OCI-M2 (cell line): Measurements from ENCODE around the gene PAX3.

Experiments used
- DNase-seq: peaks from one replicate; lab custom pipeline; 2025; ENCODE audit not compliant: unreplicated experiment; lab: John Stamatoyannopoulos, UW

PAX3 gene

DNA sequence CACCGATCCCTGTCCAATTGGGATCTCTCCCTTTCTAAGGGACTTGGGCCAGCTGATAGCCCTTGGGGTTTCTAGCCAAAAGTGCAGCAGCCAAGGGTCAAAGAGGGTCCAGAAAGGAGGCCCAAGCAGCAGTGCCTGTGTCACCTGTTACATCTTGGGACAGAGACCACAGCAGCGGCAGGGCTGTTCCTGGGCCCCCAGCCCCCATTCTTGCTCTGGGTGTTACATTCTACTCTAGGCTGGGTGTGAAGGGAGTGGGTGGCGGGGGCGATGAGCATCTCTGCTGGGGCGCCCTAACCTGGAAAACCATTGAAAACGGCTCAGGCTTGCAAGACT is 1.2 kb downstream of the PAX3 start:
- DNase-seq = no peak

DNA sequence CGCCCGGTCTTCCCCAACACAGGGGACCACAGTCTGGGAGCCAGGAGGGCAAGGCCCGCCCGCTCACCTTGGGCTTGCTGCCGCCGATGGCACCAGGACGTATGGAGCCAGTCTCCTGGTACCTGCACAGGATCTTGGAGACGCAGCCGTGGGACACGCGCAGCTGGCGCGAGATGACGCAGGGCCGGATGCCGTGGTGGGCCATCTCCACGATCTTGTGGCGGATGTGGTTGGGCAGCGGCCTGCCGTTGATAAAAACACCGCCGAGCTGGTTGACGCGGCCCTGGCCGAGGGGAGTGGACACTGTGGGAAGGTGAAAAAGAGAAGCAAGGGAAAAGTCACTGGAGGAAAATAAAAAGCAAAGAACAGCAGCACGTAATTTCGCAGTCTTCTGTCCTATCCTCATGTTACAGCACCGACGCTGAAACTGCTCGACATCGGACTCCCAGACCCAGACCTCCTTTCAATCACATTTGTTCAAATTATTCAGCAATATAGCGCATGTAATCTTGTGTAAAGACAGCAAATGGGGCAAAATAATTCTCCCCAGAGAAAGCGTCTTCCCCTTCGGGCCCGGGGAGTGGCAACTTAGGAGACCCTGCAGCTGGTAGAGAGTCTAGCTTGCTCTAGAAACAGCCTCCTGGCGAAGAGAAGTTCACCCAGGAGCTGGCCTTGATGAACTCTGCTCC is 1.7 kb downstream of the PAX3 start:
- no peak for DNase-seq

DNA sequence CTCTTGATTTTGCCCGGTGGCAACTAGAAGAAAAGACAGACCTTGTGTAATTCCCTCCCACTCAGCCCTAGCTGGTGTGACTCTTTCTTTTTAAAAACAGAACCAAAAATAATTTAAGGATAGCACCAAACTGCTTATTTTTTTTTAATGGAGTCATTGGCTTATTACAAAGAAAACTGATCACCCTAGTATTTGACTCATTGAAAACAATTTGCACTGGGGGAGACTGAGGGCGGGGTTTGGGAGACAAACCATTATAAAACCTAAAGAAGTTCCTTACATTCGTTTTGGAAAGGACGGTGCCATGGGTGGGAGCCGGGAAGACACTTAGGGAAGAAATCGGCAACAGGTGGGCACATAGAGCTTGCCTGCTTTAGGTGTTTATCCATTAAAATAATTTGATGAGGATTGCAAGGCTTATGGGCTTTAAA is 2.5 kb downstream of the PAX3 start:
- no peak for DNase-seq

DNA sequence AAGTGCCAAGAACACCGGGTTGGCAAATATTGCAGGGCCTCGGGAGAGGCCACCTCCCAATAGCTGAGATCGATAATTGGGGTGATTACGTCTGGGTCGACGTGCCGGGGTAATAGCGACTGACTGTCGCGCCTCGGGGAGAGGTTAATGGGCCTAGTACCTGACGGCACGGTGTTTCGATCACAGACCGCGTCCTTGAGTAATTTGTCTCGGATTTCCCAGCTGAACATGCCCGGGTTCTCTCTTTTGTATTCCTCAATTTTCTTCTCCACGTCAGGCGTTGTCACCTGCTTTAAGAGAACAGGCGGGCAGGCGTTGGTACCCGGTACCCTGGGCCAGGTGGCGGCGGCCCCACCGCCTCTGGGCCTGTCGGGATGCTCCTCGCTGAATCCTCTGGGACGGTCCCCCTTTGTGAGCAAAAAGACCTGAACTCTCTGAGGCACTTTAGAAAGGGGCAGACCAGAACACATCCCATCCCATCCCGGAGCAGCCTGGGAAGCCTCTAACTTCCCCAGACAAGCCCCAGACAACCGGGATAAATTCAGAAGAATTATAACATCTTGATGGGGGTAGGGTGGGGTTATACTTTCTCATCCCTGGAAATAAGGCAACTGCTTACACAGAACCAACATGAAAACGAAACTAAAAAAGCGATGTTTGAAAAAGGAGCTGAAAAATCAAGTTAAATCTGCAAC is 3.3 kb downstream of the PAX3 start:
- DNase-seq = no peak

DNA sequence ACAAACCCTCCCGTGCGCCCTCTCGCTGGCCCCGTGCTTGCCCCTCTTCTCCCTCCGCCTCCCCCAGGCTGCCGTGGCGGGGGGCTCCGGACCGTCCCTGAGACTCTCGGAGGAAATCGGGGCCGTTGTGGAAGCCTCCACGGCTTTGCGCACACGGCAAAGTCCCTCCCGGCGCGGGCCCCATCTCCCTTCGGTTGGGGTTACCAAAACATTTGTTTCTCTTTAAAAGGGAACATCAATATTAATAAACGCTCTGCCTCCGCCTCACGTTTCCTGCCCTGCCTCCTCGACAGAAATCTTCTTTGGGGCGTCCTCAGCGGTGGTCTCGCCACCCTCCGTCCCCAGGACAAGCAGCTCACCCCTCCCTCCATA is 3.8 kb downstream of the PAX3 start:
- DNase-seq = no peak

DNA sequence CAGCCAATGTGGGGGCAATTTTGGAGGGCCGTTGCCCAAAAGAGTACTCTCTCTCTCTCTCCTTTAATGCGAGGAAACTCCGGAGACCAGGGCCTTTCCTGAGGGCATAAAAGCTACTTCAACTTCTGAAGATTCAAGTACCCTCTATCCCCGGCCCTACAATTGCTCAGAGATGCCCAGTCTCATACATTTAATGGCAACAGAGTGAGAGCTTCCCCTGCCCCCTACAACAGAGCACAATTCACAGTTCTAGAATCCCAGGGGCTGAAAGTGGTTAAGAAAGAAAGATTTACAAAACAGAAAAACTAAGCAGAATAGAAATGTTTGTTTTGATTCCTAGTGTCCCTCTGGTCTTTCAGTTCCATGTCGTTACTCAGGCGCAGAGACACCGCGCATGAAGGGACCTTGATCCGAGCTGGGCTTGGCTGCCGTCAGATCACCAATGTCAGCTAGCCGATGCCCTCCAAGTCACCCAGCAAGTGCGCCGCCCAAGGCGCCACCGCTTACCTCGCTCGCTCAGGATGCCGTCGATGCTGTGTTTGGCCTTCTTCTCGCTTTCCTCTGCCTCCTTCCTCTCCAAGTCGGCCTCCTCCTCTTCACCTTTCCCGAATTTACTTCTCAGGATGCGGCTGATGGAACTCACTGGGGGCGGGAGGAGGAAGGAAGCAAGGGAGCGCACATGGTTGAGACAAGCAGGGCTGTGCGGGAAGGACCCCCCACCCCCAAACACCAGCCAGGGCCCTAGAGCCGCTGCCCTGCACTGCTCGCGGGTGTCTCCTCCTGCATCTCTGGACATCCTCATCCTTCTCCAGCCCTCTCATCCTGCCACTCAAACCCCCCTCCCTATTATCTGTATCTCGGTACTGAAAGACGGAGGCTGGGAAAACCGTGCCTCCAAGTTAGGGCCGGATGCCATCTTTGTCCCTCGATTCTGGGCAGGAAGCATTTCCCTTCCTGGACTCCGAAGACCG is 4.9 kb downstream of the PAX3 start:
- DNase-seq = no peak

DNA sequence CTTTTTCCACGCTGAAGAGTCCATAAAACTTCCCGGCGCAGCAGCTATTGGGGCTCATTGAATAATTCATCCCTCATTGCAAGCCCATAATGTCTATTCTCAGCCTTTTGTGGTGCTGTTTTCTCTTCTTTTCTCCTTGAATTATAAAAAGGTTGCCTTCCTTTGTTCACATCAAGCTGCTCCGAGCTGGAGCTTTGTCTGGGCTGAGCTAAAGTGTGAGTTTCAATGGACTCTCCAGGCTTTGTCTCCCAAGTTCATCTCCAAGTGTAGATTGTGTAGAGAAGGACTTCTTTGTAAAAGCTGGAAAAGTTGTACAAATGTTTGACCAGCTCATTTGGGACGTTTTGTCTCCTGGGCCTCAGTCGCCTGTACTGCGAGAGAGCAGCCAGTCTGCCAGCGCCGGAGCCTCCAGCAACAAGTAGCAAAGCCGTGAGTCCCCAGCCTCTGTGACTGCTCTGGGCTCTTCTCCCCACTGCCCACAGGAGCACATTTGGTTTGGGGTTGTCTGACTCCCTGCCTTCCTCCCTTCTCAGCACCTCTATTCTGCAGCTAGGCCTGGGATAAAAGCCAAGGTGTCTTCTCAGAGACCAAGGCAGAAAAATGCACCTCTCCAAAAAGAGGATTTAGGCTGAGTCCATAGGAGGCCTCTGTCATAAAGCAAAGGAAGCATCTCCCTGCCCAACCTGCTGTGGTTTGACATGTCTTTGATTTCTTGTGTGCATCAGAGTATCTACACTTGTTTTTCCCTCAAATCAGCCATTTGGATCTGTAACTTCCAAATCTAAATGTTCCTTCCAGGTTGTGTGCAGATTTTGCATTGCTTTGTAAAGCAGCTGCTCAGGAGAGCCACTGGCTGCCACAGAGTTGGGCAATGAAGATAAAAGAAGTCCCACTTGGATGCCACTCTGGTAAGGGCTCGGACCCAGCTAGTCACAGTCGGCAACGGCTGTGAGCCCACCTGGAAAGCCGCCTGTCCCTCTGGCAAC is 6.4 kb downstream of the PAX3 start:
- DNase-seq = no peak

DNA sequence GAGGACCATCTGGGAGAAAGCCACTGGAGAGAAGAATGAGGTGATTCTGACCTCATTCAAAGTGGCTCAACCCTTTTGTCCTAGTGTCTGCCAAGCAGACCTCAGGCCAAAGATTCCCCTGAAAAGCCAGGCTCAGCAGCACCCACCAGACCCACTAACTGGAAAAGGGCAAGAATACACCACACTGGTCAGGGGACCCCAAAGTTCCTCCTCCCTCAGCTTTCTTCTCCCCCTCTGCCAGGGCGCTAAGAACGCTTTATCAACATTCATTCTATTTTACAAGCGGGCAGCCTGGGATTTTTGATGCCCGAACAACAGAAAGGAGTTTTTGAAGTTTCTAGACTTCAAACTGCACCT is 7.3 kb downstream of the PAX3 start:
- no peak for DNase-seq

DNA sequence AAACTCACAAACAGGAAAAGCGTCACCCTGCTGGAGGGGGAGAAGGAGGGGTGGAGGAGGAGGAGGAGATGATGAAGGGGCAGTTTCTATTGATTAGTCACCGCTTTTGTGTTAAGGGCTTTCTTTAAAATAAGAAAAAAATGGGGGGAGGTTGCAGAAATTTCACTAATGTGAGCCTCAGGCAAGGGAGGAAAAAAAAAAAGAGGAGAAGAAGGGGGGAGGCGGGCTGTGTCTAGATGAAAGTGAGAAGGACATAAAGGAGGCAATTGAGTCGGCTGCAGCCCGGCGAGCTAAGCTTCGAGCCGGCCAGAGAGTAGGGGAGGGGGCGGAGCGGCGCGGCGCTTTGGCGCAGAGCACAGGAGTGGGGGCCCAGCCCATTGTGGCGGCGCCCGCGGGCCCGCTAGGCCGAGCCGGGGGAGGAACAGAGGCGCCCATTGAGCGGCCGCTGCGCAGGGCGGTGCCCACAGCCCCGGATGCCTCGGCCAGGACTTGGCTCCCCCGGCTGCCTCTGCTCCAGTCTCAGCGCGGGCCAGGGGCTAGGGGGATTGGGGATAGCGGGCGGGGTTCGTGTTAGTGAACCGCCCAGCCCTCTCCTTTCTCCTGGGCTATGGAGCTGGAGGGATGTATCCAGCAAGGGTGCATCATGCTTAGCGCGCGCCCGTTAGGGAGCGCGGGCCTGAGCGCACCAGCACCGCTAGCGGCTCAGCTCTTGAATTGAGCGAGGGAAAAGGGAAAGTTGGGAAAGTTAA is 7.9 kb downstream of the PAX3 start:
- no peak for DNase-seq

DNA sequence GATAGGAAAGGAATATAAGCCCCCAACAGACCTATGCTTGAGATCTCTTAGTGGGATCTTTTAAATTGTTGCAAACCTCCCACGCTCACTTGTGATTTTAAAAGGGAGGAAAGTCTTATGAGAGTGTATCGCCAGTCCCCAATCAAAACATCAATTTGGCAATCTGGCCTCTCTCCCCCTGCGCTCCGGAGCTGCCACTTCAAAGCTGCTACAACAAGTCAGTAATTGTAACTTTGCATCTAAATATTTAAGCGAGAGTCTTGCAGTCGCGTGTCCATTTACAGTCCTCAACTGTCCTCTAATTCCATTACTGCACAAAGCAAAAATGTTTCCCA is 8.4 kb downstream of the PAX3 start:
- DNase-seq = no peak

DNA sequence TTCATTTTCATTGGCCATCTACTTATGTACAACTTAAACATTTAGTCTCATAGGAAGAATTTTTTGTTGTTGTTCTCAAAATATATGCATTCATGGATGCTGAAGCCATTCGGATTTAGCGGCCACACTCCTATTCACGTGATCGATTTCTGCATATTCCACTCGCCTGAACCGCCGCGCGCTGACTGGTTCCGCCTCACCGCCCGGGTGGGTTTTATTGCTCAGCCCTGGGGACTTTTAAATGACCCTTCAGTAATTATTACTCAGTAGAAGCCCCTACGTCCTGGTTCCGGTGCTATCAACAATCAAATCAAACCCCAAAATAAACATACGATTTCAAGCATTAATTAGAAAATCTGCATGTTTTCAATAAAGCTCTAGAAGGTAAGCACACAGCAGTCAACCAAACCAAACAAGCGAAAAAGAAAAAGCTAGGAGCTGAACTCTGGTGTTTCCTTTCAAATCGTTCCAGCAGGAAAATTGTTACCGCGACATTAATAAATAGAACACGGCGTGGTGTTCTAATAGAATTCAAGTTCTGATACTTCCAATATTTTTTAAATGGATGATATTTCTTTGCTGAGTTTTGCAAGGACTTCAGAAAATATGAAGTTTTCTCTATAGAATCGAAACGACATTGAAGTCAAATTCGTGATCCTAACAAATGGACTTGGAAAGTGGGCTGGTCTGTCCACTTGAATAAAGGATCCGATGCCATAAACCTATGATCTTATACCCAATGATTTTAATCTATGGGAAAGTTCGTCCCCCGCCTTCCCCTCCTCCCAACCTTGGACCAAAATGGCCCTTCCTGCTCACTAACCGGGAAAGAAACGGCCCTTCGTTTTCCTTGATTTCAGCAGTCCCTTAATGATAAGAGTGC is 9.3 kb downstream of the PAX3 start:
- DNase-seq = no peak

DNA sequence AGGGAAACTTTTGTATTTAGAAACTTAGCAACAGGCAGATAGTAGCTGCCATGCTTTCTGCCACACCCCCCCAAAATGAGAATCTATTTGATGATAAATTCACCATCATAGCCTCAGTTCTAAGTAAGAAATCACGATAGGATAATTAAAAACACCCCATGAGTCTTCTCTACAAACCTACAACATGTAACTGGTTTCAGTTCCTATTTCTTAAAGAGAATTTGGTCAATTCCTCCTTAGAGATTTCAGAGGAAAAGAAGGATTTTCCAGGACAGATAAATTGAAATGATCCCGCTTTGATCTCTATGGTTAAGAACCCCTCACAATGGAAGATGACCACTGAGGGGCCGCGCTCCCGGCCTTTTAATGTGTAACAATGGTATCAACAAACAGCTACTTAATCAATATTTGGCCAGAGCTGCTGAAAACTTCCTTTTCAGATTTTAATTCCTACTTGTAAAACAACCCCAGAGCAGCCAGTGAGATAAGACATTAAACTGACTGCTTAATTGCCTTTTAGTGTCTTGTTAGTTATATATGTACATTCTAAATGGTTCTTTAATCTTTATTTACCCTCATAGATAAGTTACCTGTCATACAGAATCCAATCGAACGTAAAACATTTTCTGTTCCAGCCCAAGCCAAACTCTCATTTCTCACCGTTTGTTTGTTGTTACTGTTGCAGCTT is 10.1 kb downstream of the PAX3 start:
- DNase-seq = no peak

DNA sequence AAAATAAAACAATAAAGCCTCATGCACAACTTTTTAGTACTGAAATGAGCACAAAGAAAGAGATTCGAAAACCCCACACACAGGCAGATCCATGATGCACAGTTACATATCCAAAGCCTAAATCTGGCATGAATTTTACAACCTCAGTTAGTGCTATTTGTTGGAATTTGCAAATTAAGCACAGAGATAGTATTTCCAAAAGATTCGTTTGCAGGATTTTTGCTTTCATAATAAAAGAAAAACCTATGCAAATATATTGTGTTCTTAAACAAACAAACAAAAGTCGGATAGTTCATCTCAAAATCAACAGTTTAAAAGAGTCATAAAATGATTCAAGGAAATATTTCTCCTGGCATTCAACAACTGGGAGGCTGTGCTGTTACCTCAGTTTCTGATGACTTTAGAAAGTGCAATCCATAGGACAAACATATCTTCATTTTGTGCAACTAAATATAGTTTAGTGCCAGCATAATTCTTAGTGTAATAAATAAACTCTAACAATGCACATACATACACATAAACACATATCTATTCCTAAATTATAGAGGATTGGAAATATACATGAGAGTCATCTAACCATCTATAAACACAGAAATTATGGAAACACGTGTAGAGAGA is 10.8 kb downstream of the PAX3 start:
- DNase-seq = no peak

DNA sequence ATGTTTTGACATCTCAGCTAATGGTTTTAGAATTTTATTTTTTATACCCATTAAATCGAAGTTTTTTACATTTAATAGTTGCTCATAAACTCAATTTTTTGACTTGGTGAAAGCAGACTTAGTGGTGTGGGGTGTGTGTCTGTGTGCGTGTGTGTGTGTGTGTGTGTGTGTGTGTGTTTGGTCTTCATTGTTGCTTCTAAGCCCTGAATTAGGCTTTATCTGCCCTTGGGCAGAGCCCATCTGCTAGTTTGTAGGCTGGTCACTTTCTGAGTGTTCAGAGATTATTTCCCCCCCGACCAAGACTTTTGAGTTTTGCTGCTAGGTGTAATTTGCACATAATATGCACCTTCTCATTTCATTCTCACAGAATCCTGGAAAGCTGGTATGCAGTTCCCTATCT is 14.3 kb downstream of the PAX3 start:
- no peak for DNase-seq

DNA sequence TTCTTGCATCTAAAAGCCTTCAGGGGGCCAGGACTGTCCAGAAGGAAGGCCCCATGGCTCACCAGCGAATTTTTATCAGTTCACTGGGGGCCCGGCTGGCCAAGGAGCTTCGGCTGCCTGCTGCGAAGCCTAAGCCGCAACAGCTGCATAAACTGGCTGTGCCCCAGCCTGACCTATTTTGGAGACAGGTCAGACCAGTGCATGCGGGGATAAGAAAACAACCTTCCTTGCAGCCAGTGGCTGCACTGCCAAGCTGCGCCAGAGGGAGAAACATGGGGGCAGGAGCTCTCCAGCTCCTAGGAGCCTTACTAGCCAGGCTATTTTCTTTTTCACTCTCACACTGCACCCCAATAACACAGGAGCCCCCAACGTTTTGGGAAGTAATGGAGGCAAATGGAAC is 15.2 kb downstream of the PAX3 start:
- DNase-seq = no peak

DNA sequence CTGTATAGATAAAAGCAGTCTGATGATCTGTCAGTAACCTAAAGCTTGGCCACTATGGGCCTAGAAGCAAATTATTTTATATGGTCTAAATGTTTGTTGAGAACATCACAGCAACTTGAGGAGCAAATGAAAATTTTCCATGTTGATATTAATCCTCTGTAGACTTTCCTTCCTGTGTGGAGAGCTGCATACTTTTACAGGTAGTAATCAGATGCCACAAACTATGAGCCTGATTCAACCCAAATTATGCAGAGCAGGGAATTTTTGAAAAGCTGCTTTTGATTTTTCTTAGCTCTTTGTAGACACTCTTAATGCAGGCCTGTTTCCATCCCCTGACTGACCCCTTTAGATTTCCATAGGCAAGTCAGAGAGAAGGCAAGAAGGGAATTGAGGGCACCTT is 17.3 kb downstream of the PAX3 start:
- DNase-seq = no peak

DNA sequence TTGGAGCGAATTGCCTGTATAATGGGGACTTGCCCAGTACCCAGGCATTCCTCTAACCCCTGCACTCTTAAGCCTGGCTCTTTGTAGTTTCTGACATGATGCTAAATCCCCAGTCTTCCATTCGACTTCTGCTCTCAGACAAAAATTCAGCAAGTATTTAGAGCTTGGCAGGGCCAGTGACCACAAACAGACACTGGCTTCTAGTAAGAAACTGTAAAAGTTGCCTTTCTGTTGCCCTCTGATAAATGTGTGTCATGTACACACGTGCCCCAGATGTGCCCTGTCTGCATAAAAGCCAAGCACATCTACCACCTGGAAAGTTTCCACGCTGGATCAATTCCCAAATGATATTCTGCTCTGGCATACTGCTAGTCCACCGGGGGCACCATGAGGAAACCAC is 18.0 kb downstream of the PAX3 start:
- no peak for DNase-seq

DNA sequence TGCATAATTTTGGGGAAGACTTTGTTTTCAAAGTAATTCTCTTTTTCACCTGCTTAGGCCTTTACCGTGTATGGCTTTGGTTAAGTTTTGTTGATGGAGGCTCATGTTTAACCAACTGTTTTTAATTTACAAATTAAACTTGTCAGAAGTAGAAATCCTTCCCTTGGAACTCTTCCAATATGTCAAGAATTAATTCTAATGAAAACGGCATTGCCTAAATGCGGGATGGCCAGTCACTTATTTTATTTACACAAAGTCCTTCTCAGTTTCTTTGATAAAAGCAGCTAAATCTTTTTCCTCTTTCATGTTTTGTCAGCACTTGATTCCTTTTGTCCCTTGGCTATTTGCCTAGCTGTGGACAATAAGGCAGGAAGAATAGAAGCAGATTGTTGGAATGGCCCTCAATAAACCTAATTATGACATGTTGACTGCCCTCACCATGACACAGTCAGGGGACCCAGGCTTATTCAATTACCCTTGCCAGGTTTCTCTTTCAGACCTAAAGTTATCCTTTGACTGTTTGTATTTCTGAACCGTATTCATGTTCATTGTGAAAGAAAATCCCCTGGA is 26.3 kb downstream of the PAX3 start:
- DNase-seq = no peak
